Measurements from ENCODE around the gene LYZ. TPM values are rescaled to one million over a fixed set of nuclear protein-coding genes. Genes with fewer than 3 reads are reported as not detected.

The LYZ gene
- total and polyA plus RNA-seq, 9 of the 15 experiments (the other 6 are each of a cell fraction or from before 2014, with no cell fraction given): 27.2 to 96.3 (median 42.1) TPM

GRCh38 chr12:69345742-69346141 lies 2.4 kb upstream of the LYZ start:
- H3K4me1 ChIP-seq (replicated peaks in 1 of 2; ENCODE audit: control insufficient read depth in 2 of 2, insufficient read depth in 2 of 2, low read length in 2 of 2): peaks cover 4 to 14% of the 10 kb centered on the region in 2 experiments; a peak in 4 of 5 replicates
- H3K36me3 ChIP-seq (ENCODE audit: control insufficient read depth, insufficient read depth, low read length): no peaks in the 10 kb centered on the region
- H3K27ac ChIP-seq (ENCODE audit: extremely low read depth, low read depth, low read length): no peak overlapping the region
- CTCF ChIA-PET (ENCODE audit: low intra/inter-chr PET ratio): no interaction called here
- no peaks in the 10 kb centered on the region for H4K20me1 ChIP-seq (replicated peaks; ENCODE audit: control insufficient read depth, insufficient read depth, low read length)
- no peaks in the 10 kb centered on the region for H3K27me3 ChIP-seq (ENCODE audit: control insufficient read depth in 2 of 2, insufficient read depth in 2 of 2, low read length in 2 of 2)
- POLR2A ChIA-PET: no interaction called here
- H3K4me3 ChIP-seq: no peak overlapping the region
- FAIRE-seq: peak; percentile 15
- no TSS peak for BruUV-seq (replicated peaks)
- no peak overlapping the region for H3K9ac ChIP-seq (ENCODE audit: insufficient read depth in 1 of 2, low read depth in 2 of 2, low read length in 2 of 2)
- no peaks in the 10 kb centered on the region for H3K9me3 ChIP-seq (replicated peaks; ENCODE audit: control insufficient read depth, insufficient read depth, low read depth, low read length)
- peak overlapping the region; percentile 27 for H2AFZ ChIP-seq (ENCODE audit: low read depth, low read length)
- no peaks in the 10 kb centered on the region for H3K79me2 ChIP-seq (ENCODE audit: control insufficient read depth, insufficient read depth, low read length)
- in situ Hi-C loops (cut with MboI) (no loop called here), intact Hi-C loops (cut with micrococcal nuclease) (no loop called here)
- no peak overlapping the region for H3K4me2 ChIP-seq (ENCODE audit: insufficient read depth, low read length)
- DNase-seq (ENCODE audit: extremely low read depth in 1 of 4, low spot score in 3 of 4): peak; percentile 26 to 38 (median 28)
- ATAC-seq: no peak
- H3K9me1 ChIP-seq (ENCODE audit: control insufficient read depth, insufficient read depth, low read length): no peaks in the 10 kb centered on the region
- 0% methylated on average over 1 of the region's 1 CpG for WGBS (ENCODE audit: insufficient coverage, low coverage, missing lambda C conversion rate)
- no peak for TF ChIP-seq ARID4B (CRISPR knock-in tag; IDR thresholded peaks at IDR 0.05)
- TF ChIP-seq TCF3 (CRISPR knock-in tag; IDR thresholded peaks at IDR 0.05): peak; percentile 75
- no peak for TF ChIP-seq ZNF253 (CRISPR knock-in tag; conservative IDR thresholded peaks at IDR 0.05)
- peak; percentile 50 for TF ChIP-seq TAL1 (IDR thresholded peaks at IDR 0.05)
- TF ChIP-seq BCLAF1 (IDR thresholded peaks at IDR 0.05; ENCODE audit: borderline replicate concordance in 1 of 2, control insufficient read depth in 1 of 2, low read depth in 2 of 2, low read length in 1 of 2): no peak
- no peak for TF ChIP-seq LCOR (CRISPR knock-in tag; IDR thresholded peaks at IDR 0.05)
- no peak for TF ChIP-seq ZNF518B (CRISPR knock-in tag; IDR thresholded peaks at IDR 0.05)
- no peak for TF ChIP-seq JUN (IDR thresholded peaks at IDR 0.05; ENCODE audit: borderline replicate concordance, low read depth, low read length)
- TF ChIP-seq JUN (CRISPR knock-in tag; IDR thresholded peaks at IDR 0.05; ENCODE audit: borderline replicate concordance): no peak
- TF ChIP-seq HNRNPLL (IDR thresholded peaks at IDR 0.05; ENCODE audit: low read depth, low read length, poor library complexity, severe bottlenecking): no peak
- TF ChIP-seq ZNF830 (CRISPR knock-in tag; IDR thresholded peaks at IDR 0.05): no peak
- 0 out of 2 replicates have a peak, but pooled peaks have one; percentile 36 for TF ChIP-seq SMARCA4 (IDR thresholded peaks at IDR 0.05)
